Activated effector memory CD4-positive, alpha-beta T cell treated with anti-CD3 and anti-CD28 coated beads, Interleukin-2, amount 50 U/mL, for 16 hours (primary cell): ENCODE measurements around the gene CCDC6.
"Not testable (repeated sequence)": the region's sequence is repeated elsewhere in the genome, so short reads cannot be mapped to it uniquely, and the experiment has no call there.

Experiments
- DNase-seq: peaks from one replicate; pipeline ENCODE4 v3.0.0-alpha.2; 2020

Gene CCDC6

GRCh38 chr10:59805014-59805413 is 101.3 kb downstream of the CCDC6 start:
- DNase-seq = no peak

DNA sequence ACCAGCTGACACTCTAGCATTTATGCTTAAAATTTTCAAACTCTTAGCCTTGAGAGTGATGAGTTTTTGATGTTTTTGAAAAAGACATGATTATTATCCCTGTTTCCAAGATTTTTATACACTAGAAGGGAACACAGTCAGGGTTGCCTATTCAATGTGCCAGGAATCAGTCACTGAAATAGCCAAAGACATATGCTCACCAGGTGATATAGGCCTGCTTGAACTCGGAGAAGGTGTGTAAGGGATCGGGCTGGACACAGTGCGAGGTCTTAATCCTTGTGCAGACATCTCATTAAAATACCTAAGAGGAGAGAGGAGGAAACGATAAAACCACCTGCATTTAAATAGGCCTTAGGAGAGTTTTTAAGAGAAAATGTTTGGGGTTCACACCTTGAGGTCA is 102.1 kb downstream of the CCDC6 start:
- no peak for DNase-seq

DNA sequence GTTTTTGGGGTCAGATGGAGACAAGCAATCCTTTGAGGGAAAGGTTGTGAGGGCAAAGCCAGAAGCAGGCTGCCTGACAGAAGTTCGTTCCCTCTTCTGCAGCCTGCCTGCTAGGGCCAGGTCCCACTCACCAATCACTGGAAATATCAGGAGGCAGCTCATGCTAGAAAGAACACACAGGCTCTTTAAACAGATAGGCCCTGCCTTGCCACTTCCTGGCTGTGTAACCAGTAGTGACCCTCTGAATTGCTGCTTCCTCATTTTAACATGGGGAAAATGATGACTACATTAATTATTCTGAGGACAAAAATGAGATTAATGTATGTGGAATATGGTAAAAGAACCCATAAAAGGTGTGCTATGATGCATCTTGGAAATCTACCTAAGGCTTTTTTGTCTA is 102.6 kb downstream of the CCDC6 start:
- DNase-seq = no peak

- no peak for DNase-seq
Observed at GRCh38 chr10:59801171-59801570, 105.2 kb downstream of the CCDC6 start.

DNA sequence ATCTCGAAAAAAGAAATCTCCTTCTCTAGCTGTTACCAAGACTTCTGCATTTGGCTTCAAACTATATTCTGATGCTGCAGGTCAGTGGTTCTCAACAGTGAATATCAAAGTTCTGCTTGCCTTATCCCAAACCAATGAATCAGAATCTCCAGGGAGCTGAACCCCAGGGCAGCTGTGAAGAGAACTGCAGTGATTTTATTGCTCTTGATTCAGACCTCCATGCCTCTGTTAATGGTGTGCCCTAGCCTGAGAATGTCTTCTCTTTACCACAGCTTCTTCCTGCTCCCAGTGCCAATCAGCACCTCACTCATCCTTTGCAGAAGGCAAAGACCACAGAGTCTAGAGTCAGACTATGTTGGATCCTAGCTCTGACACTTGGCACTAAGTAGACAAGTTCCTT is 106.9 kb downstream of the CCDC6 start:
- no peak for DNase-seq

DNA sequence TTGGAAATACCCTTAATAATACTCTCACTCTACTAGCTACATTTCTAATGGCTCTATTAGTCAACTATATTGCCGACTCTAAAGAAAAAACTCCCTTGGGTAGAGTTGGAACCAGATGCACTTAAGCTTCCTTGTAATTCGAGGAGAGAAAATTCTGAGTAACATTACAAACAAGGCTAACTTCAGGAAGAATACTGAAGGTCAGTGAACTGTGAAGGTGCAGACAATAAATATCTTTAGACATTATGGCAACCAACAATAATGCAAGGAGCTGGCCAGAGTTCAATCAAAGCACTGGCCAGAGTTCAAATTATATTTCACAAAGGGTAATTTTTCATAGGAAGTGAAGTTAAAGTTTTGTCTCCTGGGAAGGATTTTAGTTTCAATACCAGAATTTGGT is 112.4 kb downstream of the CCDC6 start:
- no peak for DNase-seq

GRCh38 chr10:59792812-59793211 is 113.5 kb downstream of the CCDC6 start:
- no peak for DNase-seq

GRCh38 chr10:59791601-59792000 is 114.8 kb downstream of the CCDC6 start:
- no peak for DNase-seq

DNA sequence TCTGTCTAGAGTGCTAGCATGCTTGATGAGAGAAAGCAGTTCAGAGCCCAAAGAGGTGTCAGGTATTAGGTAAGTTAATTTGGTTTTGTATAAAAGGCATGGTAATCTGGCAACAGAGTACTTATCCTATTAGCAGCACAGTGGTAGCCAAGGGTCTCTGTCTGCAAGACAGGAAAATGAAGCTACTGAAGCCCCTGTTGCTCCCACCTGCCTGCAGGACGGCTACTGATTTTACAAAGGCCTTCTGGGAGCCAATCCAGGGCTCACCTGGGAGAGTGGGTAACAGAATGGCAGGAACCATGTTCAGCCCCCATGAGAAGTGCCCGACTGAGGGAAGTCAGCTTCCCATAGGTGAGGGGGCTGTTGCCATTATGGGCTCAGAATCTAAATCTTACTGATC is 116.3 kb downstream of the CCDC6 start:
- not testable (repeated sequence) for DNase-seq

- DNase-seq = not testable (repeated sequence)
Observed at GRCh38 chr10:59788914-59789313, 117.4 kb downstream of the CCDC6 start.

GRCh38 chr10:59787032-59787431 is 119.3 kb downstream of the CCDC6 start:
- not testable (repeated sequence) for DNase-seq

DNA sequence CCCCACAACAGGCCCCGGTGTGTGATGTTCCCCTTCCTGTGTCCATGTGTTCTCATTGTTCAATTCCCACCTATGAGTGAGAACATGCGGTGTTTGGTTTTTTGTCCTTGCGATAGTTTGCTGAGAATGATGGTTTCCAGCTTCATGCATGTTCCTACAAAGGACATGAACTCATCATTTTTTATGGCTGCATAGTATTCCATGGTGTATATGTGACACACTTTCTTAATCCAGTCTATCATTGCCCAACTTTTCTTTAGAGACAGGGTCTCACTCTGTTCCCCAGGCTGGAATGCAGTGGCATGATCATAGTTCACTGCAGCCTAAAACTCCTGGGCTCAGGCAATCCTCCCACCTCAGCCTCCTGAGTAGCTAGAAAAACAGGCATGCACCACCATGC is 120.9 kb downstream of the CCDC6 start:
- DNase-seq = not testable (repeated sequence)

- no peak for DNase-seq
Observed at GRCh38 chr10:59781511-59781910, 124.8 kb downstream of the CCDC6 start.

DNA sequence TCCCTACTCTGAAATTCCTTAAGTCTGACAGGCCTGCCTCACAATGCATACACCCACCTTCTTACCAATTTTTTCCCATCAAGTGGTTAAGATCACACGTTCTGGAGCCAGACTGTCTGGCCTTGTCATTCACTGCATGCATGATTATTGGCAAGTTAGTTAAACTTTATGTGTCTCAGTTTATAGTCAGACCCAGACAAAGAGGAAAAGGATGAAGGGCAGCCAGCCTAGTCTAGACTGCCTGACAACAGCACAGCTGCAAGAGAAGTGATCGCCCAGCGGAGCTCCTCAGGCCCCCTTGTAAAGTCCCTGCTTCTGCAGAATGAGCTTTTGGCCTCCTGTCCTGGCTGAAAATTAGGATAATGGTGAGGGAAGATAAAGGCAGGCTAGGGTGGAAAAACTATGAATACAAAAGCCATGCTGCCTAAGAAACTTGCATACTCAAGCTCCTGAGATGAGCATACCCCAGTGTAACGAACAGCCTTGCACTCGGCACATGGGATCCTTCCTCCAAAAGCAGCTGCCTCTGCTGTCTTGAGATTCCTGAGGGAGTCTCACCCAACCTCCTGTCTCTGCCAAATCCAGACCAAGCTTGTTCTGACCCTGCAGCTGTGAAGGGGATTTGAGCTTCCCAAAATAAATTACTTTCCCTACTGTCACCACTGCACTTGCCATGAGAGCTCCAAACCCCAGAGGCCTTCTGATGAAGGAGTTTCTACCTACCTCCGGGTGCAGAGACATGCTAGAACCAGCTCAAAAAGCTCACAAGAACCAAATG is 126.4 kb downstream of the CCDC6 start:
- DNase-seq = no peak

GRCh38 chr10:59774451-59774850 is 131.9 kb downstream of the CCDC6 start:
- no peak for DNase-seq

DNA sequence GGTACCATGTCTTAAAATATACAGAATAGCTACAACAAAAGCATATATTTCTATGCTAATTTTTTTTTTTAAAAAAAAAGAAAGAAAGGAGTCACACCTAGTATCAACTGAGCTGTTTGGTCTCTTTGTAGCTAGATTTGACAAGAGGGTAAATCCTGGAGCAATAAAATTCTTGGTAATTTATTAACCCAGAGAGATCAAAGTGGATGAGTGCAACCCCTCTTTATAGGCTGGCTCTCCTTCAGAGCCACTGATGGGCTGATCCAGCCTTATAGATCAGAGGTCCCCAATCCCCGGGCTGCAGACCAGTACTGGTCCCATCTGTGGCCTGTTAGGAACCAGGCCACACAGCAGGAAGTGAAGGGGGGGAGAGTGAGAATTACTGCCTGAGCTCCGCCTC is 133.3 kb downstream of the CCDC6 start:
- no peak for DNase-seq

DNA sequence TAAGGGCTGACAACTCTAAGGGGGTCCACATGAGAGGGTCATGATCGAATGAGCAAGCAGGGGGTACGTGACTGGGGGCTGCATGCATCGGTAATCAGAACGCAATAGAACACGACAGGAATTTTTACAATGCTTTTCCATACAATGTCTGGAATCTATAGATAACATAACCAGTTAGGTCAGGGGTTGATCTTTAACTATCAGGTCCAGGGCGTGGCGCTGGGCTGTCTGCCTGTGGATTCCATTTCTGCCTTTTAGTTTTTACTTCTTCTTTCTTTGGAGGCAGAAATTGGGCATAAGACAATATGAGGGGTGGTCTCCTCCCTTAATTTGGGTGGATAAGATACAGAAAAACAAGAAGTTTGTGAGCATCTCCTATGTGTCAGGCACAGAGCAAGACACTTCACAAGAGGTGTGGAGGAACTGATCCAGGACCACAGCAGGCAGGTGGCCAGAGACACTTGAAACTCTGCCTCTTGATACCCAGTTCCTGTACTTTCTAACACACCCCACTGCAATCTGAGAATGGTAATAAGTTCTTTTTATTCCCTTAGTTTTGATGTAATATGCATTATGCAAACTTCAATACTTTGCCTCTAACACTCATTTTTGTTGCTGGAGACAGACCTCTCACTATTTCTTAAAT is 135.1 kb downstream of the CCDC6 start:
- DNase-seq = no peak

- DNase-seq = no peak
Observed at GRCh38 chr10:59770689-59771088, 135.7 kb downstream of the CCDC6 start.

- DNase-seq = no peak
Observed at GRCh38 chr10:59762505-59762904, 143.9 kb downstream of the CCDC6 start.

DNA sequence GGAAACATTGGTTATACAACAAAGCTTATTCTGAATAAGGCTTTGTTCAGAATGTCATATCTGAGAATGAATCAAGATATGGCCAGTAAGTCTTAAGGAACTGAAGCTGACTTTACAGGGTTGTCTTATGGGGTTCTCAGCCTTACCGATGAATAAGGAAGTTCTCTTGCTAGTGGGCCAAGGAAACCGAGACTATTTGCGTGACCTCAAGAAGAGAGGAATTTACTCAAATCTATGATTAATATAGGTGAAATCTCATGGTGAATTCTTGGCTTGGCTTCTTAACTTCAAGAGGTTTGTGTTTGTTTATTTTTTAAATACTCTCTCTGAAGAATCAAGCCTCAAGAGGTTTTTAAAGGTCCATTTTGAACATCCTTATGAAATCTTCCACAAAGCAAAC is 148.4 kb downstream of the CCDC6 start:
- no peak for DNase-seq

GRCh38 chr10:59754951-59755350 is 151.4 kb downstream of the CCDC6 start:
- DNase-seq = no peak

DNA sequence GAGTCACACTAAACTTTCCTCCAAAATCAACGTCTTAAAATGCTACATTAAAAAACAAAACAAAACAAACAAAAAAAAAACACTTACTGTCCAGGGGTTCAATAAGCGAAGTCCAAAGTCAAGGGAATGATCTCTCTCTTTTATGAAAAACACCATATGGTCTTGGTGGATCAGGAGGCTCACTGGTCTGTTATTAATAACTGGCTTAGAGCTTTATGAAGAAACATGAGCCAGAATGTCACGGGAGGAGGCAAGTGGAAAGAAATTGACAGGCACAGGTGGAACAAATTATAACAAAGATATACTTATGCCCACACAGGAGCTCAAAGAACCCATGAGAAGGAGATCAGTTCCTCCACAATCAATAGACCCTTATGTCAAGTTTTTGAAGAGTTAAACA is 153.1 kb downstream of the CCDC6 start, which contains the start of gene MRLN:
Gene MRLN, minus strand, starts transcription at position 189 of the 400 bp plus-strand sequence.
- no peak for DNase-seq

DNA sequence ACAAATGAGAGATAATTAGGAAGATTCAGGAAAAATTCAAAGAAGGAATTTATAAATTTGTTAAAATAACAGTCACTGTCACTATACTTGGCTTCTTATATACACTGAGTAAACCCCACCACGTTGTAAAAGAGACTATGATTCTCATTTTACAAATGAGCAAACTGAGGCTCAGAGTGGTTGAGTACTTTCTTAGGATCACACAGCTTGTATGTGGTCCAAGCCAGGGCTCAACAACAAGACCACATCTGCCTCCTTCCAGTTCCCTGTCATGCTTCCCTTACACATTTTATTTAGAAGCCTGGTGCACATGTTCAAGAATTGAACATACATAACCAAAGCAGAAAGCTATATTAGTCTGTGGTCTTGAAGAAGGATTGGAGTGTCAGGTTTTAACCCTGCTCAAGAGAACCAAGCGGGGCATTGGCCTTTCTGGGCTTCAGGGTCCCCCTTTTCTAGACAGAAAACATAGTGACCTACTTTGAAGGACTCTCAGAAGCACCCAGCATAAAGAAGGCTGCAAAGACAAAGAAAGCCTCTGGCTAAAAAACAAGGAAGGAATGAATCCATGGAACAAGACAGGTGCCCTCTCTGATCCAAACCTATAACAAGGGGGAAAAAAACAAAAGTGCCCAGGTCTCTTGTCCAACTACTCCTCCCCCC is 153.9 kb downstream of the CCDC6 start:
- no peak for DNase-seq
